Activated CD4-positive, CD25-positive, alpha-beta regulatory T cell treated with anti-CD3 and anti-CD28 coated beads, Interleukin-2, amount 50 U/mL, for 24 hours (primary cell): ENCODE results near the gene ATP5PO.
A peak's percentile ranks its signal among the peaks of the same experiment; 100 is the strongest.

ENCODE experiments used
- ATAC-seq, 2 donors: fragments of 150-1000 bp; cut with Tn5 transposase; one replicate each; pipeline ENCODE4 v1.10.0; 2021; ENCODE audit warnings: mild to moderate bottlenecking in 1 of 2, moderate library complexity in 1 of 2

Gene ATP5PO

GRCh38 chr21:33915368-33916199 is at the start of gene ATP5PO:
ATP5PO (minus strand) TSS chr21:33915804; CDS start chr21:33915763, 41 bp downstream.
- ATAC-seq: peak; percentile 99

GRCh38 chr21:33964706-33965325 is 49.2 kb upstream of the ATP5PO start:
- ATAC-seq: no peak

- ATAC-seq: no peak
These were observed 48.4 kb upstream of the ATP5PO start for GRCh38 chr21:33963848-33964555.

GRCh38 chr21:33962290-33962689 is 46.7 kb upstream of the ATP5PO start:
- ATAC-seq: no peak

GRCh38 chr21:33961061-33961460 is 45.5 kb upstream of the ATP5PO start:
- ATAC-seq: no peak

GRCh38 chr21:33959680-33960079 is 44.1 kb upstream of the ATP5PO start:
- no peak for ATAC-seq

GRCh38 chr21:33954395-33954794 is 38.8 kb upstream of the ATP5PO start:
- ATAC-seq: no peak

GRCh38 chr21:33951276-33952178 is 35.9 kb upstream of the ATP5PO start:
- no peak for ATAC-seq

- no peak for ATAC-seq
These were observed 35.0 kb upstream of the ATP5PO start for GRCh38 chr21:33950431-33951079.

- ATAC-seq: peak; percentile 41 to 44
These were observed 34.2 kb upstream of the ATP5PO start for GRCh38 chr21:33949516-33950430.

- ATAC-seq: no peak
These were observed 33.4 kb upstream of the ATP5PO start for GRCh38 chr21:33948951-33949444.

GRCh38 chr21:33948096-33948950 is 32.7 kb upstream of the ATP5PO start:
- ATAC-seq: peak; percentile 62 to 68

- peak; percentile 74 to 76 for ATAC-seq
These were observed 32.0 kb upstream of the ATP5PO start for GRCh38 chr21:33947451-33948095.

- no peak for ATAC-seq
These were observed 30.2 kb upstream of the ATP5PO start for GRCh38 chr21:33945652-33946270.

- ATAC-seq: no peak
These were observed 28.7 kb upstream of the ATP5PO start for GRCh38 chr21:33944185-33944763.

- ATAC-seq: no peak
These were observed 27.7 kb upstream of the ATP5PO start for GRCh38 chr21:33943293-33943692.

- ATAC-seq: no peak
These were observed 26.8 kb upstream of the ATP5PO start for GRCh38 chr21:33942426-33942825.

- ATAC-seq: no peak
These were observed 25.3 kb upstream of the ATP5PO start for GRCh38 chr21:33940881-33941245.
